Neural progenitor cell (in vitro differentiated cells): ENCODE results near the gene KIAA1549.

ENCODE experiments used
- CTCF ChIP-seq: fragments of 200-600 bp; sonication (generic); IDR thresholded peaks from 2 replicates; pipeline ENCODE4 v1.5.1; 2017; ENCODE audit warnings: antibody characterized with exemption, mild to moderate bottlenecking
- EZH2 ChIP-seq: fragments of 200-600 bp; sonication (generic); IDR thresholded peaks from 2 replicates; pipeline ENCODE4 v1.6.1; 2017; ENCODE audit warnings: antibody characterized with exemption, mild to moderate bottlenecking, moderate library complexity
- EZH2phosphoT487 ChIP-seq: fragments of 200-600 bp; sonication (generic); IDR thresholded peaks from 2 replicates; pipeline ENCODE4 v1.6.1; 2017; ENCODE audit warnings: antibody characterized with exemption

- TF ChIP-seq EZH2phosphoT487: no peak
- no peak for TF ChIP-seq CTCF
- TF ChIP-seq EZH2: no peak
Observed at GRCh38 chr7:138967159-138967558, 14.0 kb downstream of the KIAA1549 start.
